Middle frontal gyrus (tissue), 1 donor: ENCODE measurements around the gene RAMP1.

Source experiments
- DNase-seq: peaks from one replicate; pipeline ENCODE4 v3.0.0-alpha.2; 2015; ENCODE audit warnings: low spot score; ENCODE audit errors: extremely low spot score

Gene RAMP1

DNA sequence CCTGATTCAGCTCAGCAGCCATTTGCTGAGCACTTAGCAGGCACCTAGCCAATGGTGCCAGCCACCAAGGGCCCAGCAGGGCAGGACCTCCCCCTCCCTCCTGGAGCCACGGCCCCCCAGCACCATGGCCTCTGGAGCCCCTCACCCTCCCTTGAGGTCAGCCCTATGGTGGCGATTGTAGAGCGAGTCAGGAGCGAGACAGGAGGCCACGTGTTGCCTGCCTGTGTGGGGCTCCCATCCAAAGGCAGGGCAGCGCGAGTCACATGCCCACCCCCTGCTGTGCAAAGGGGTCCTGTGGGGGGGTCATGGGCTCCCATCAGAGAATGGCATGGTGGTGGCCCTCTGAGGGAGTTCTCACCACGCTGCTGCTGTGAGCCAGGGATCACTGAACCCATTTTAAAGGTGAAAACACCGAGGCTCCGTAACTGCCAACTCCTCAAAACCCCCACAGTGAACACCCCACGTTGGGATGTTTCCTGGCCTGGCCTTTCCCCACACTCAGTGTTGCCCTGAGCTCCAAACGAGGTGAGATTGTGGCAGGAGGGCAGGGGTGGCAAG is 35.6 kb downstream of the RAMP1 start:
- DNase-seq, result no peak

DNA sequence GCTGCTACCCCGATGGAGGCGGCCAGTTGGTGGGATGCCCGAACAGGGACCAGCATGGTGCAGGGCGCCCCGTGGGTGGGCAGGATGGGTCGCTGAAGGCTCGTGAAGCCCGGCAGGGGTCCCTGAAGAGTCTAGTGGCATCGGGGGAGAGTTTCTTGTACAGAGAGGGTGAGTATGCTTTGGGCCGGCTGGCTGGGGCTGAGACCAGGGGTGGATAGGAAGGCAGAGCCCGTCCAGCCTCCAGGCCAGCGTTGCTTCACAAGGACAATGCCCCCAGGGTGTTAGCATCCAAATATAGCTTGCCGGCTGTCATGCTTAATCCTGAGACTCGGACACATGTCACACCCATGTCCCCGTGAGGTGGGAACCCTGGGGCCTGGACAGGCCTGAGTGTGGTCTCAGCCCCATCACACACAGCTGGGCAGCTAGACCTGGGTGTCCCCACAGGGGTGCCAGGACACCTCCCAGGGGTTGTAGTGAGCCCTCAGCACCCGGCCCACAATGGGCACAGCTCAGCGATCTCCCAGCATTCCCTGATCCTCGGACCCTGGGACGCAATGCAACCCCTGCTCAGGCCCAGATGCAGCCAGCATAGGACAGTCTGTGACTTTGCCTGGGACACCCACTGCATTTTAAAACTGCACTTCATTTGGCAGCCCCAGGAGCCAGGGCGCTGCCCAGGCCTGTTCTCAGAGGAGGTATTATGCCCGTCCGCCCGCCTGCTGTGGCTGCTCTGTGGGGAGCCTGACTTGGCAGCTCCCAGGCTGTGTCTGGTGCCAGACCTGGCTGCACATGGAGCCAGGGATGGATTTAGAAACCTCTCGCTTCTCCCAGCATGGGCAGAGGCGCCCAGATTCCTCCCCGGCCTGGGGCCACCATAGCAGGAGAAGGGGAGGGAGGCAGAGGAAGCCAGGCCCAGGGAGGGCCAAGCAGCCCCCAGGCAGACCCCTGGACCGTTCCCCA is 36.4 kb downstream of the RAMP1 start:
- peak; percentile 9 for DNase-seq

DNA sequence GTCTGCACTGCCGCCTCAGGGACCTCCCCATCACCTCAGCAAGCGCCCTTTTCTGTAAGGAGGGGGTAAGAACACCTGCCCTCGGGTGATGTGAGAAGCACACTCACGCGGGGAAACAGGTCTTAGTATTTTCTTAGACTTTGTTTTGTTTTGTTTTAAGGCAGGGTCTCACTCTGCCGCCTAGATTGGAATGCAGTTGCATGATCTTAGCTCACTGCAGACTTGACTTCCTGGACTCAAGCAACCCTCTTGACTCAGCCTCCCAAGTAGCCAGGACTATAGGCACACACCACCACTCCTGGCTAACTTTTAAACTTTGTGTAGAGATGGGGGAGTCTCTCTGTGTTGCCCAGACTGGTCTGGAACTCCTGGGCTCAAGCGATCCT is 37.1 kb downstream of the RAMP1 start:
- no peak for DNase-seq

DNA sequence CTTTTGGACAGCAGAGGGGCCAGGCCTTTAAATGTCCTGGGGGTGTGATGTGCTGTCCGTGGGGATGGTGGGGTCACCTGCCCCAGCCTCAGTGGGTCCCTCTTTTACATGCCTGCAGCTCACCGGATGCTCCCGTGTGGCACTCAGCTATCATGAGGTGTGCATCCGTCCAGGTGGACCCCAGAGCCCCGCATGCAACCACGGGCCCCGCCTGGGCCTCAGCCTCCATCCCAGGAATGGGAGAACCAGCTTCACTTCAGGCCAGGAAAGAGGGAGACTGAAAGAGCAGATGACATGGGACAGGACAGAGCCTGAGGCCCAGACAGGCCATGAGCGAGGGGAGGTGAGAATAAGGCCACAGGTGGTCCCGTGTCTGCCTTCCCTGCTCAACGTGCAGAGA is 37.5 kb downstream of the RAMP1 start:
- no peak for DNase-seq

DNA sequence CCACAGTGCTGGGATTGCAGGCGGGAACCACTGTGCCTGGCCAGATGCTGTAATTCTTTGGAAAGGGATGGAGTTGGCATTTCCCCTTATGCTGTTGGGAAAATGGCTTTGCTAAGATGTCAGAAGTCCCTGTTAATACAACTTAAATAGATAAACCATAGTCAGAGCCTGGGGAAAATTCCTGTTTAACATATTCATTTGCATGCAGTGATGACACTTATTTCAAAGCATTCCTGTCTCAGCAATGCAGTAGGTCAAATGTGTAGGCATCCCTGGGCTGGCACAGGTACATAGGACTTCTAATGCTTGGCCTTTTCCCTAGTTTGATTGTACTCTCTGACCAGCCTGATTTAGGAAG is 38.6 kb downstream of the RAMP1 start:
- DNase-seq, result no peak

DNA sequence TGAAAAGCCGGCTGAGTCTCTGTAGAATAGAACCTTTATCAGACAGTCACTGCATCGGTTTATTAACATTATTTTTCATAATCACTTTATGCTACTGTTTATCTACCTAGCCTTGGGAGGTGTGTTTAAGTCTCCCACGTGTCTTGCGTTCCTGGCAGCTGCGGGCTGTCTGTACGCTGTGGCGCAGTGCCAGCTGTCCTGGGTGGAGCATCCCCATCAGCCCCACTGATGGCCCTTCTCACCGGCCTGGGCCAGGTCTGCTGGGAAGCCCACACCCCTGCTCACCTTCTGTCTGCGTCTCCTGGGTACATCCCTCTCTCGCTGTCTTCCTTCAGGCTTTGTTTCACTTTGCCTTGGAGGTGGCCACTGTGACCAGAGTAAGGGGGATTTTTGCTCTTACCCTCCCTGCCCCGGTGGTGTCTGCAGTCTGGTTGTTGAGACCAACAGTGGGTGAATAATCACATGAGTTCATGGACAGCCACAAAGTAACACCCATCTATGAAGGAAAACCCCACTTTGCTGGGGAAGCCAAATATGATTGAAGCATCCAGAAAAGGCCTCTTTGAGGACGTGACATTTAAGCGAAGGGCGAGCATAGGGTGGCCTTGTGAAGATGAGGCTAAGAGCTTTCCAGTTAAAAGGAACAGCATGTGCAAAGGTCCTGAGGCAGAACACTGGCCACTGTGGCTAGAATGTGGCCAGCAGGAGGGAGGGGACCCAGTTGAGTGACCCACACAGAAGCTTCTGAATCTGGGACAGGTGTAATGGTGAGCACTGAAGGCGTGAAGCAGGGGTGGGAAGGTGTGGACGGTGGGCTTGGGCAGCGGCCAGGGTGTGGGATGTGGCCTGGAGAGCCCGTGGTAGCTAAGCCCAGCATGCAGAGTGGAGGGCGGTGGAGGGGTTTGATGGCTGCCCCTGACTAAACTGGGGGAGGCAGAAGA is 41.7 kb downstream of the RAMP1 start:
- no peak for DNase-seq

DNA sequence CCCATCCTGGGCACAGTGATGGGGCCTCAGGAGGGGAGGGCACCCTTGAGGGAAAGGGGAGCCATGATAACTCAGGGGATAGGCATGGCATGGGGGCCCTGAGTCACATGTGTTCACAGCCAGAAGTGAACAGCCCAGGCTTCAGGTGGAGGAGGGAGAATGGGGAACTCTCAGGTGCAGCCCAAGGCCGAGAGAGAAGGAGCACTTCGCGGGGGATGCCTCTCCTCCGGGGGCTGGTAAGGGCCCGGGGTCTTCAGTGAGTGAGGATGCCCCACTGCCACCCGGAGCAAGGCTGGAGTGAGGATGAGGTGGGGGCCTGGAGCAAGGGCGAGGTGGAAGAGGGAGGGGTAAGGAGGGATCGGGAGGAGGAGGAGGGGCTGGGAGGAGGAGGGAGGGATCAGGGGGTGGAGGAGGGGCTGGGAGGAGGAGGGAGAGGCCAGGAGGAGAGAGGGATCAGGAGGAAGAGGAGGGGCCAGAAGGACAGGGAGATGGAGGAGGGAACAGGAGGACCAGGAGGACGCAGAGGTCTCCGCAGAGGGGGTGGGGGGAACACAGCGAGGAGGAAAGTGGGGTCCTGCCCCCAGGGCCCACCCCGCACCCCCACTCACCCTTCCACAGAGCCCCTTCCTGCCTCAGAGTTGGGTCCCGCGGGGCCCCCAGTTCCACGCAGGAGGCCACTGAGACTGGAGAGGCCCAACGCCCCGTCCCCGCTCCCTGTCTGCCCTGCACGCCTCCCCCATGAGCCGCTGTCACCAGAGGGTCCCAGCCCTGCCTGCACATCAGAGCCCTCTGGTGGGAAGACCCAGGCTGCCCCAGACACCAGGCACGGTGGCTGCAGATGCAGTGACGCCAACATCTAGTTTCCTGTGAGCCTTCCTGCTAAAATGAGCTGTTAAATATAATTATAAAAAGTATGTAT is 42.8 kb downstream of the RAMP1 start:
- no peak for DNase-seq

DNA sequence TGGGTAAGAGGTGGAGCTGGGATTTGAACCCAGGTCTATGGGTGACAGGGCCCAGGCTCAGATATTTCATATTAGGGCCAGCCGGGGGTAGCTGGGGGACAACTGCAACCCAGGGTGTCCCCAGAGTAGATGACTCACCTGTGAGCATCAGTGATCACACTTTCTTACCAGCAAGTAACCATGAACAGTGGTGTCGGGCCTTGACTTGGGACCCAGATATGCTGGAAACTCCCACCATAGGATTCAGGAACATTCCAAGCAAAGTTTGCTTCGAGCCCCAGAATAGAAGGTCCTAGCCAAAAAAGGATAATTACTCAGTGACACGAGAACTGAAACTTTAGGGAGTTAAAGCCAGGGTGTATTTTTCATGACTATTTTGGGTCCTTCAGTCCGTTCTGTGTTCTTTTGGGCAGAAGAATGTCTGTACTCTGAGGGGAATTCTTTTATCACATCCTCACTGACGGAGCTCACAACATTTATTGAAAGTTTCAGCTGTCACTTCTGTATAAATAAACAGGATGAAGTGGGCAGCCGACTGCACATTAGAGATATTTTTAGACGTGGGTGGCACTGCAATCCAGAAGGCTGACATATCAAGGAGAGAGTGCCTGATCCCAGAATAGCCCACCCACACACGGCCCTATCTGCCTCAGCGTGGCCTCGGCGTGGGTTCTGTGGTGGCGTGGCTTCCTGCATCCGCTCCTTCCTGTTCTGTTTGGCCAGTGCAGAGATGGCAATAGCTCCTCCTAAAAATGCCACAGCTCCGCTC is 45.6 kb downstream of the RAMP1 start:
- DNase-seq, result no peak

DNA sequence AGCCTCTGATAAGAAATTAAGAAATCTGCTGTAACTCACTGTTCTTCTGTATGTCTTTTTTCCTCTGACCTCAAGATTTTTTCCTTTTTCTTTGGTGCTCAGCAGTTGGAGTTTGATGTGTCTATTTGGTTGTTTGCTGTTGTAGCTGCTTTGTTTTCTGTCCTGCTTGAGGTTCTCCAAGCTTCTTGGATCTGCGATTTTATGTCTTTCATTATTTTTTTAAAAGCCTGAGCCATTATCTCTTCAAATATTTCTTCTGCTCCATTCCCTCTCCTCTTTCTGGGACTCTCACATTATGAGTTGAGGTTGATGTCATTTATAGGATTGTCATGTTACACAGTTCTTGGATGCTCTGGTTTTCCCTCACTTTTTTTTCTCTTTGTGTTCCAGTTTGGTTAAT is 47.7 kb downstream of the RAMP1 start:
- DNase-seq, result no peak

DNA sequence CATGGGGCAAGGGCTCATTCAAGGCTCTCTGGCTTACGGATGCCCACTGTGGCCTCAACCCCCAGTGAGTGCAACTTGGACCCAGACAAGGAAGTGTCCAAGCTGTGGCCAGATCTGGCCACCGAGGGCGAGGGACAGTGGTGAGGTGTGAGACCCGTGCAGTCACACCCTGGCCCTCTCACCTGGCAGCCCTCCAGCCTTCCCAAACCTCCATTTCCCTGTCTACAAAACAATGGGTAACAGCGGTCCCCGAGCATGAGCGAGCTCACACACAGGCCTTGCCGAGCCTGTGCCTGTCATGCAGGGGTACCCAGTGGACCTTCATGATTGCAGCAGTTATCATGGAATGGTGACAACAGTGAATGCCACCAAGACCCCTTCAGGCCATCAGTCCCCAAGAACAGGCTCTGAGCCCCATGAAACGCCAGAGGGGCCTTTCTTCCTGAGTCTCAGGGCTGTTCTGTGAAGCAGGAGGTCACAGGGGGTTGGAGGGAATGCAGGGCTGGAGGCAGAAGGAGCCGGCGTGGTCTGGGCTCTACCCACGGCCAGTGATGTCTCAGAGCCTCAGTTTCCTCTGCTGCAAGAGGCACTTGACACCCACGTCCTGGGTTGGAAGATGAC is 49.8 kb downstream of the RAMP1 start:
- no peak for DNase-seq

DNA sequence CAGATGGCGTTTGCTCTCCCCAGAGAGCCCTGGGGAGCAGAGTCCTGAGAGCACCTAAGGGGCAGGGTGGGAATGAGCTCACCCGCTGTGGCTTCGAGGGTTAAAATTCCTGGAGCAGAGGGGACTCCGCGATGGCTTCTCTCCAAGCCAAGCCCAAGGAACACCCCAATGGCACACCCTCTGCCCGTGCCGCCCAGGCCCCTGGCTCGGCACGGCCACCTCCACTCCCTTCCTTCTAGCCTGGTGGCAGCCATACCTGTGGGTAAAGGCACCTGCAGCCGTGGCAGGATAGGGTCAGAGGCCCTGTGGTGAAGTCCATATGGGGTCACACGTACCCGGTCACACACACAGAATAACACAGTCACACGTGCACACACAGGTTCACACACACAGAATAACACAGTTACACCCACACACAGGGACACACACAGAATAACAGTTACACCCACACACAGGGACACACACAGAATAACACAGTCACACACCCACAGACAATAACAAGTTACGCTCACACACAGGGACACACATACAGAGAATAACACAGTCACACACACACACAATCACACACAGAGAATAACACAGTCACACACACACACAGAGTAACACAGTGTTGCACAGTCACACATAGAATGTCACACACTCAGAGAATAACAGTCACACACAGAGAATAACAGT is 50.5 kb downstream of the RAMP1 start:
- DNase-seq, result no peak

DNA sequence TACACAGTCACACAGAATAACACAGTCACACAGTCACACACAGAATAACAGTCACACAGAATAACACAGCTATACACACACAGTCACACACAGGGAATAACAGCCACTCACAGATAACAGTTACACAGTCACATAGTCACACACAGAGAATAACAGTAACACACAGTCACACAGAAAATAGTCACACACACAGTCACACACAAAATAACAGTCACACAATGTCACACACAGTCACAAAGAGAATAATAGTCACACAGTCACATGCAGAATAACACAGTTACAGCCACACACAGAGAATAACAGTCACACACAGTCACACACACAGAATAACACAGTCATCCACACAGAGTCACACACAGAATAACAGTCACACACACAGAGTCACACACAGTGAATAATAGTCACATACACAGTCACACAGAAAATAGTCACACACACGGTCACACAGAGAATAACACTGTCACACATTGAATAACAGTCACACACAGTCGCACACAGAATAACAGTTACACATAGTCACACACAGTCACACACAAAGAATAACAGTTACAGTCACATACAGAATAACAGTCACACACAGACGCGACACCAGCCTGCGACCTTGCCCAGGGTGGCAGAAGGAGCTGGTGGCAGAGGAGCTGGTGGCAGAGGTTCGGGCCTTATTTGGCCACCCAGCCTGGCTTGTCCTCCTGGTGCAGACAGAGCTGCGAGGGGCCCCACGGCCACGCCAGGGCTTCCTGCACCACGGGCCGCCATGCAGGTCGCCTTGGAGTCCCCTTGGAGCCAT is 51.3 kb downstream of the RAMP1 start:
- DNase-seq, result no peak

DNA sequence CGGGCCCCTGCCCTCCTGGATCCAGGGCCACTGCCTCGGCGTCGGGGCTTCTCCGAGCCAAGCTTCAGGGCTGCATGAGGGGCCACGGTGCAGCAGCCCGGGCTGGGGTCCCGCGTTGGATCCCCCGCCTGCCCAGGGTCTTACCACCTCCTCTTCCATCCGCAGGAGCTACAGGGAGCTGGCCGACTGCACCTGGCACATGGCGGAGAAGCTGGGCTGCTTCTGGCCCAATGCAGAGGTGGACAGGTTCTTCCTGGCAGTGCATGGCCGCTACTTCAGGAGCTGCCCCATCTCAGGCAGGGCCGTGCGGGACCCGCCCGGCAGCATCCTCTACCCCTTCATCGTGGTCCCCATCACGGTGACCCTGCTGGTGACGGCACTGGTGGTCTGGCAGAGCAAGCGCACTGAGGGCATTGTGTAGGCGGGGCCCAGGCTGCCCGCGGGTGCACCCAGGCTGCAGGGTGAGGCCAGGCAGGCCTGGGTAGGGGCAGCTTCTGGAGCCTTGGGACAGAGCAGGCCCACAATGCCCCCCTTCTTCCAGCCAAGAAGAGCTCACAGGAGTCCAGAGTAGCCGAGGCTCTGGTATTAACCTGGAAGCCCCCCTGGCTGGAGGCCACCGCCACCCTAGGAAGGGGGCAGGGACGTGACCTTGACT is 52.1 kb downstream of the RAMP1 start:
- no peak for DNase-seq

DNA sequence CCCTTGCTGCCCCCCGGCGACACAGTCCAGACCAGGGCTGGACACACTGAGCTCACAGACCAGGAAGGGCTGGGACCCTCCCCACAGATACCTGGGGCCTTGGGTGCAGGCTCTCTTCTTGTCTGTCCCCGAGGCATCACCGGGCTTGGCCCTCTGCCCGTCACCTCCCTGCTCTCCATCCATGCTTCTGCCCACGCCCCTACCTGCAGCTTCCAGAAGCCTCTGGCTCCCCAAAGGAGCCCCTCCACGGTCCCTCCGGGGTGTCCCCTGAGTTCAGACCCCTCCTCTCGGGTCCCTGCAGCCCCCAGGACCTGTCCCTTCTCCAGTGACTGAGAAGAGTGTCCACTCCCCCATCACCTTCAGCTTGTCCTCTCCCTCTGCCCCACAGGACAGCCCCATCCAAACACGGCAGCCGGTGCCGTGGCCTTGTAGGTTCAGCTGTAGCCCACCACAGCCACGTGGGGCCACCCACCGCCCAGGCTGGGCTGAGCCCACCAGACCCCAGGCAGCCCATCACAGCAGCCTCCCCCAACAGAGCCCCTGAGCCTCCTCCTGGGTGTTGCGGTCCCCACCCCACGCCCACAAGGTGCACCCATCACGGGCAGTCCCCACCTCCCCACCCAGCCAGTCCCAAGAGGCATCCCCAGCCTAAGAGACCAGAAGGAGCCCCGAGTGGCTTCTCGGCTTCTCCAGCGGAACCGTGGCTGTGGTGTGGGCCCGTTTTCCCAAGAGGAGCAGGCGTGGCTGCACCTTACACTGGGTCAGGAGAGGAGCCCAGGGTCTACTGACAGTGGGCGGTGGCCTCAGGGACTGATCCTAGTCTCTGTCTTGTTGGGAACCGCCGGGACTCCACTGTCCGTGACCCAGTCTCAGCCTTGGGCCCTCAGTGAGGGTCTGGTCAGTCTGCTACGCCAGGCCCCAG is 53.1 kb downstream of the RAMP1 start:
- DNase-seq, result no peak

DNA sequence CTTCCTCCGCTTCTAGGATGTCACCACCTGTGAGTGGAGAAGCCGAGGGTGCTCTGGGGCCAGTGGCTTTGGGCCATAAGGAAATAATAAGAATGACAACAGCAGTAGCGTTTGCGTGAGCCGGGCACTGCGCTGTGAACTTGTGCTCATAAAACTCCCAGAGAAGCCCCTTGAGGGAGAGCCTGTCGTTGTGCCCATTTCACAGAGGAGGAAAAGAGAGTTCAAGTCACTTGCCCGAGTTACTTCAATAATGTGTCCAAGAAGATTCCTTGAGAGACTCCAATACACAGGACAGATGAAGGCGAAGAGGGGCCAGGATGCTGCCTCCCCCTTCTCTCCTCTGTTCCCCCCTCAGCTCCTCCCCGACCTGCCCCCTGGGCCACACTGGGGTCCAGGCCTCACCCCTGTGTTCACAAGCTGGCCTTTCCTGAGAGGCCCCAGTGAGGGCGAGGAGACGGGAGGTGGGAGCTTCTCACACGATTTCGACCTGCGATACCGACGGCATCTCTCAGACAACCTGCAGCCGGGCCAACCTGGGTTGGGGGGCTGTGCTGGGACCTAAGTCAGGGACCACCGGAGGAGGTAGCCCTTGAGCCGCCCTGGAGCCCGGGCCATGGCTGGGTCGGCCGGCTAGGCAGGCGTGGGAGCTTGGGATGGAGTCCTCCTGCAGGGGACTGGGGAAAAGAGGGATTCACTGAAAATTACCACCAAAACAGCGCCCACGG is 53.9 kb downstream of the RAMP1 start:
- no peak for DNase-seq

DNA sequence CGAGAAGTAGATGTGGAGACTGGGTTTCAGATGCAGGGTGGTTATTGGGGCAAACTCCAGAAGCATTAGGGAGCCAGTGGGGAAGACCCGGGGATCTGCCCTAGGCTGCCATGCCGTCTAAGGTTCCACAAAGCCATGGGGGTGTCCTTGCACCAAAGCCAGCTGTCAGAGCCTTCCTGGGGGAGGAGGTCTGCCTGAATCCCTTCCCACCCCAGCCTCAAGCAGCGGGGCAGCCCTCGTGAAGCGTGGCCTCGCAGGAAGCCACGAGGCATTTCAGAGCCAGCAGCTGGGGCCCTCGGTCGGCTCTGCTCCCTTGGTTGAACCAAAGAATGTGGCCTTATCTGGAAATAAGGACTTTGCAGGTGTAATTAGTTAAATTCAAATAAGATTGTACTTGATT is 56.2 kb downstream of the RAMP1 start:
- no peak for DNase-seq
